NCI-H2029 treated with DMSO at 0.1 percent for 48 hours (cell line): ENCODE data around the gene ZNF467.

Source experiments
- DNase-seq: peaks from one replicate; lab custom pipeline; 2025; lab: John Stamatoyannopoulos, UW

The ZNF467 gene, protein sequence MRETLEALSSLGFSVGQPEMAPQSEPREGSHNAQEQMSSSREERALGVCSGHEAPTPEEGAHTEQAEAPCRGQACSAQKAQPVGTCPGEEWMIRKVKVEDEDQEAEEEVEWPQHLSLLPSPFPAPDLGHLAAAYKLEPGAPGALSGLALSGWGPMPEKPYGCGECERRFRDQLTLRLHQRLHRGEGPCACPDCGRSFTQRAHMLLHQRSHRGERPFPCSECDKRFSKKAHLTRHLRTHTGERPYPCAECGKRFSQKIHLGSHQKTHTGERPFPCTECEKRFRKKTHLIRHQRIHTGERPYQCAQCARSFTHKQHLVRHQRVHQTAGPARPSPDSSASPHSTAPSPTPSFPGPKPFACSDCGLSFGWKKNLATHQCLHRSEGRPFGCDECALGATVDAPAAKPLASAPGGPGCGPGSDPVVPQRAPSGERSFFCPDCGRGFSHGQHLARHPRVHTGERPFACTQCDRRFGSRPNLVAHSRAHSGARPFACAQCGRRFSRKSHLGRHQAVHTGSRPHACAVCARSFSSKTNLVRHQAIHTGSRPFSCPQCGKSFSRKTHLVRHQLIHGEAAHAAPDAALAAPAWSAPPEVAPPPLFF

DNA sequence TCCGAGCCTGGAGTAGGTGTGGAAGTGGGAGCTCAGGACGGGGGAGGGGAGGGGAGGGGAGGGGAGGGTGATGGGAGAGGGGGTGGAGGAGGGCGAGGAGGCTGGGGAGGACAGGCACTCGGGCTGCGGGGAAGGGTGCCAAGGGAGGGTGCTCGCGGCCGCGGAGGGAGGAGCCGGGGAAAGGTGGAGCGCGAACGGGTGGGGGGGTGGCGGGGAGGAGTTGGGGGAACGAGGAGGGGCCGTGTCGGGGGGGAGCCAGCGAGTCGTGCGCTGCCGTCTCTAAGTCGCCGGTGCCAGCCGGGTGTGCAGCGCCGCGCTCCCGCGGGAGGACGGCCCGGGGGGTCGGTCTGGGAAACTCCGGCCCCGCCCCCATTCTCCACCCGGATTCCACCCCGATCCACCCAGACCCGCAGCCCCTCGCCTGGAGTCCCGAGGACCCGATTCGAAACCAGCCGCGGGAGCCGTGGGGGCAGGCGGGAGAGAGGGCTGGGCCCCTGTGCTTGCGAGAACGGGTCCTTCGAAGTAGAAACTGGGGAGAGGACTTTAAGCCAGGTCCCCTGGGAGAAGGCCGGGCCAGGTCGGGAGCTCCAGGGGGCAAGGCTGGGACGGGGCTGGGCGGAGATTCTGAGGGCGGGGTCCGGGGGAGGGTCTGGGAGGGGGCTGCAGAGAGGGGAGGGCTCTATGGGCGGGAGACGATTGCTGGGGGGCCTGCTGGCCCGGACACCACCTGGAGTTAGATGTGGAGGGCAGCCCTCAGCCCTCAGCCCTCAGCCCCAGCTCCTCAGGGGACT is at the start of gene ZNF467:
Gene ZNF467 (minus strand): TSS at position 143 of the 791 bp plus-strand sequence. CDS start 2,556 bp downstream, outside the sequence.
- peak; percentile 7 for DNase-seq

DNA sequence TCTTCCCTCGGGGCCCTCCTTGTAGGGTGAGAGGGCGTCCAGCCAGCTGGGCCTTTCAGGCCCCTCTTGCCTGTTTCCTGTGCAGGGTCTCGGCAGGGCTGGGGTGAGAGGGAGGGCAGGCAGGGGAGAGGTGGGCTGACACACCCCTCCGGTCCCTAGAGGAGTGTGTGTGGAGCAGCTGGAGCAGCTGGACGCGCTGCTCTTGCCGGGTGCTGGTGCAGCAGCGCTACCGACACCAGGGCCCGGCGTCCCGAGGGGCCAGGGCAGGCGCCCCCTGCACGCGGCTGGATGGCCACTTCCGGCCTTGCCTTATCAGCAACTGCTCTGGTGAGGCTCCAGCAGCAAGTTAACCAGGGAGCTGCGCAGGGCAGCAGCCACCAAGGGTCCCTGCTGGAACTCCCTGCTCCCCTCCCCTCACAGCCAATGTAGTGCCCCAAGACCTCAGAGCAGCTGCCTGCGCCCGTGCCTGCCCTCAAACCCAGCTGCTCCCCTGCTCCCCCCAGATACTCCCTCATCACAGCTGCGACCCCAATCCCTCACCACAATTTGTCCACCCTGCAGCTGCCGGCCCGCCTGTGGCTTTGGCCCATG is 49.1 kb upstream of the ZNF467 start:
- DNase-seq: no peak

DNA sequence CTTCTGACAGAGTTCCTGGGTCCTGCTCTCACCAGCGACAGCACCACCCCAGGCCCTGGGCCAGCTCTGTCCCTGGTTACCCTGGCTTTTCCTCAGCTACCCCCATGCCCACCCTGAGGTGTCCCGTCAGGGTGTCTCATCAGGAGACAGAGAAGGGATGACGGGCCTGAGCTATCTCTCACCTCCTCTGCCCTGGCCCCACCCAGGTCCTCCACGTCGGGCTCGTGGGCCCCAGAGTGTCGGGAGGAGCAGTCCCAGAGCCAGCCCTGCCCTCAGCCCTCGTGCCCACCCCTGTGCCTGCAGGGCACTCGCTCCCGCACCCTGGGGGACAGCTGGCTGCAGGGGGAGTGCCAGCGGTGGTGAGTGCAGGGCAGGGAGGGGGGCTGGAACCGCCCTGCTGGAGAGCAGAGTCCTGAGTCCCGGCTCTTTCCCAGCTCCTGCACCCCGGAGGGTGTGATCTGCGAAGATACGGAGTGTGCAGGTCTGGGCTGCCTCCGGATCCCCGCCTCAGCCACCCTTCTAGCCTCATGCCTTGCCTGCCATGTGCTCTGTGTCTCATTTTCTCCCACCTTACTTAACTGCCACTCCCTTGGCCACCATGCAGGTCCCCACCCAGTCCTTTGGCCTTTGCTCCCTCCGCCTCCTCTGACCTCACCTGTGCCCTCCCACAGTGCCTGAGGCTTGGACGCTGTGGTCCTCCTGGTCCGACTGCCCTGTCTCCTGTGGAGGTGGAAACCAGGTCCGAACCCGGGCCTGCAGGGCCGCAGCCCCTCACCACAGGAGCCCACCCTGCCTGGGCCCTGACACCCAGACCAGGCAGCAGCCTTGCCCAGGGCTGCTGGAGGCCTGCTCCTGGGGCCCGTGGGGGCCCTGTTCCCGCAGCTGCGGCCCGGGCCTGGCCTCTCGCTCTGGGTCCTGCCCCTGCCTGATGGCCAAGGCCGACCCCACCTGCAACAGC is 48.1 kb upstream of the ZNF467 start:
- DNase-seq: no peak

DNA sequence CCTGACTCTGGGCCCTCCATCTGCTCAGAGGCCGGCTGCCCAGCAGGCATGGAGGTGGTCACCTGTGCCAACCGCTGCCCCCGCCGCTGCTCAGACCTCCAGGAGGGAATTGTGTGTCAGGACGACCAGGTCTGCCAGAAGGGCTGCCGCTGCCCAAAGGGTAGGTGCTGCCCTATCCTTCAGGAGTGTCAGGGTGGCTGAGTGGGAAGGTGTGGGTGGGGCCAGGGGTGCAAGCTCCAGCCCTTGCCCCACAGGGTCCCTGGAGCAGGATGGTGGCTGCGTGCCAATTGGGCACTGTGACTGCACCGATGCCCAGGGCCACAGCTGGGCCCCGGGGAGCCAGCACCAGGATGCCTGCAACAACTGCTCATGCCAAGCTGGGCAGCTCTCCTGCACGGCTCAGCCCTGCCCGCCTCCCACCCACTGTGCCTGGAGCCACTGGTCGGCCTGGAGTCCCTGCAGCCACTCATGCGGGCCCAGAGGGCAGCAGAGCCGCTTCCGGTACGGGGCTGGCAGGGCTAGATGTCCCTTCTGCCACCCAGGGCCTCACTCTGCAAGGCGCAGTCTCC is 47.3 kb upstream of the ZNF467 start:
- no peak for DNase-seq

DNA sequence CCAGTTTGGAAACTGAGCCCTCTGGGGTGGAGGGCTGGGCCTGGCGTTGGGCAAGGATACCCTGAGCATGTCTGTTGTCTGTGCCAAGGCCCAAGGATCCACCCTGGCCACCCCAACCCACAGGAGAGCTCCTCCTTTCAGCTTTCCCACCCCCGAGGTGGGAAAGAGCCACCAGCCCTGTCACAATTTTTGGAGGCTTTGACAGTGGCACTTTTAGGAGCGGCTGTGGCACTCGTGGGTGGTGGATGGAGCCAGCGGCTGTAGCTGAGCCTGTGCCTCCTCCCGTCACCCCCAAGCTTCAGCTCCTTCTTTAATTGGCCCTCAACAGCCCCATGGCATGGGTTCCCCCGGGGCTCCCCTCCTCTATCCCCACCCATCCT is 46.6 kb upstream of the ZNF467 start:
- DNase-seq: no peak

DNA sequence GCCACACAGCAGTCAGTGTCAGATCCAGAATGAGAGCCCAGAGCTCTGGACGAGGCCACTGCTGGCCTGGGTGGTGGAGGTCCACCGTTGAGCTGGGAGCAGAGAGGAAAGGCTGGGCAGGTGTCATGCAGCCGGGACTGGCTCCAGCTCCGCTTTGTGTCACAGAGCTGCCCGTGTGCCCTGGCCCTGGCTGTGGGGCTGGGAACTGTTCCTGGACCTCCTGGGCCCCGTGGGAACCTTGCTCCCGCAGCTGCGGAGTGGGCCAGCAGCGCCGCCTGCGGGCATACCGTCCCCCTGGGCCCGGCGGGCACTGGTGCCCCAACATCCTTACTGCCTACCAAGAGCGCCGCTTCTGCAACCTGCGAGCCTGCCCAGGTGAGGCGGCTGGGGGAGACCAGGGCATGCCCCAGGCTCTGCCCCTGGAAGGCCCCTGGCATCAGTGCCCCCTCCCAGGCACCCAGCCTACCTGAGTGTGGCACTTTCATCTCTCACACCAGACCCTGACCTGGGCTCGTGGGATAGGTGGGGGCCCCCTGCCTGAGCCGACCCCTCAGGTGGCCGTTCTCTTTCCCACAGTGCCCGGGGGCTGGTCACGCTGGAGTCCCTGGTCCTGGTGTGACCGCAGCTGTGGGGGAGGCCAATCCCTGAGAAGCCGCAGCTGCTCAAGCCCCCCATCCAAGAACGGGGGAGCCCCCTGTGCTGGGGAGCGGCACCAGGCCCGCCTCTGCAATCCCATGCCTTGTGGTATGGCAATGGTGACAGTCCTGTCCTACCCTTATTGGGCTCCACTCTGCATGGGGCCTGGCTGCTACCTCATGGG is 46.0 kb upstream of the ZNF467 start:
- no peak for DNase-seq

DNA sequence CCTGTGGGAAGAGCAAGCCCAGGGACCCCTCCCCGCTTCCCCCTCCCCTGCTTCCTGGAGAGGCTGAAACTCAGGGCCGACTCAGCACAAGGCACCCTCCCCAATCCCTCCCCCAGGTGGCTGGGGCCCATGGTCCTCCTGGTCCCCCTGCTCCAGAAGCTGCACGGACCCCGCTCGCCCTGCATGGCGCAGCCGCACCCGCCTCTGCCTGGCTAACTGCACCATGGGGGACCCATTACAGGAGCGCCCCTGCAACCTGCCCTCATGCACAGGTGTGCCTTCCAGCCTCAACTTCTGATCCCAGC is 45.1 kb upstream of the ZNF467 start:
- DNase-seq: no peak

DNA sequence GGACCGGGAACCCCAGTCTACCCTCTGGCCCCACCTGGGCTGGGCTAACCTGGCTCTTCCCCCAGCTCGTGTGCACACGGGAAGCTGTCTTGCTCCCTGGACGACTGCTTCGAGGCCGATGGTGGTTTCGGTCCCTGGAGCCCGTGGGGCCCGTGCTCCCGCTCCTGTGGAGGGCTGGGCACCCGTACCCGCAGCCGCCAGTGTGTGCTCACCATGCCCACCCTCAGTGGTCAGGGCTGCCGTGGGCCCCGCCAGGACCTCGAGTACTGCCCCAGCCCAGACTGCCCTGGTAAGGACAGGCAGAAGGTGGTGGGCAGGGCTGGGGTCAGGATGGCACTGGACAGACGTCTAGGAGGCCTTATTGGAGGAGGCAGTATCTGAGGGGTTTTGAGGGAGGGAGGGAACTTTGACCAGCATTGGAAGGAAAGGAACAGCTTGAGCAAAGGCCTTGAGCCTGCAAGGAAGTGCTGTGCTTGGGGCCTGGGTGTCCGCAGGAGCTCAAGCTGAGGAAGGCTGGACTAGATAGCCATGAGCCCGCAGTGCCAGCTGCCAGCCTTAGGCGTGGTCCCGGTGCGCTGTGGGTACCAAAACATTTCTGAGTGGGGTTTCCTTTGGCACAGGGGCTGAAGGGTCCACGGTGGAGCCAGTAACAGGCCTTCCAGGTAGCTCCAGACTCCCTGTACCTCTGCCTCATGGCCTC is 44.6 kb upstream of the ZNF467 start:
- no peak for DNase-seq

DNA sequence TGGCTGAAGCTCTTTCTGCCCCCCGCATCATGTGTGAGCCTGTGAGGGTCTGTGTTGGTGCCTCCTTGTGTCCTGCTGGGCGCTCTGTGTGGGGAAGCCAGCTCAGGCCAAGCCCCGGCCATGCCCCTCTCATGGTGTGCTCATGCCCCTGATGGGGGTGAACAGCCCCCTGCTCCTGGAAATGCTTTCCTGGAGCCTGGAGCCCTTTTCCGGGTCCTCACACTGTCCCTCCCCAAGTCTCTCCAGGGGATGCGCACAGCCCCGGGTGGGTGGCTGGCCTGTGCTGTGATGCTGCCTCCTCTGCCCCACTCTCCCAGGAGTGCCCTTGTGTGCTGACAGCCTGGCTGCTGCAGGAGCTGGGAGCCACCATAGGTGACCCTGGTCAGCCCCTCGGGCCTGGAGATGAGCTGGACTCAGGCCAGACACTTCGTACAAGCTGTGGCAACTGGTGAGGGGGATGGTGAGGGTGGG is 43.9 kb upstream of the ZNF467 start:
- DNase-seq: no peak

DNA sequence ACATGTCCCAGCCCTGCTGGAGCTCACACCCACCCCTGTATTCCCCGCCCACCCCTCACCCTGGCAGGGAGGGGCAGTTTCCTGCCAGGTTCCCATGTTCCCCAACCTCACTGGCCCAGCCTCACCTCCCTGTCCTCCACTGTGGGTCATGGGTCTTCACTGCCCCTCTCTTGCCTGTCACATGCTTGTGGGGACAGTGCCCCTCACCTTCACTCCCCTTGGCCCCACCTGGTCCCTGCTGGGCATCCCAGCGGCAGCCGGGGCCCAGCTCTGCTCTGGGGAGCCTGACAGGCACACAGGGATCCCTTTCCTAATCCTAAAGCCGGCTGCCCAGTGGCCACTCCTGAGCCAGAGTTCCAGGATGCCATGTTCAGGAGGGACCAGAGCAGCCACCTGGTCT is 43.4 kb upstream of the ZNF467 start:
- DNase-seq: no peak

DNA sequence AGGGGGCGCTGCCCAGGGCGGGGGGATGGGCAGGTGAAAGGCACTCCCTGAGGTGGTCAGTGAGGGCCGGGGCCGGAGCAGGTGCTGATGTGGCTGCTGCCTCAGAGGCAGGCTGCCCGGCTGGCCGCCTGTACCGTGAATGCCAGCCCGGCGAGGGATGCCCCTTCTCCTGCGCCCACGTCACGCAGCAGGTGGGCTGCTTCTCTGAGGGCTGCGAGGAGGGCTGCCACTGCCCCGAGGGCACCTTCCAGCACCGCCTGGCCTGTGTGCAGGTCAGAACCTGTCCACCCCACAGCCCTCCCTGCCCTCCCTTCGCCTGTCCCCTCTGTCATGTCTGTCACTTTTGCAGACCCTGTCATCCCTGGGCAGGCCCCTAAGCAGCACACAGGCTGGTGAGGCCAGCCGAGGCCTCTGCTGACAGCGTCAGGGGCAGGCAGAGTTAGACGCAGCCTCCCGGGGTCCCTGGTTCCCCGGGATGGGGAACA is 42.9 kb upstream of the ZNF467 start:
- DNase-seq: no peak

DNA sequence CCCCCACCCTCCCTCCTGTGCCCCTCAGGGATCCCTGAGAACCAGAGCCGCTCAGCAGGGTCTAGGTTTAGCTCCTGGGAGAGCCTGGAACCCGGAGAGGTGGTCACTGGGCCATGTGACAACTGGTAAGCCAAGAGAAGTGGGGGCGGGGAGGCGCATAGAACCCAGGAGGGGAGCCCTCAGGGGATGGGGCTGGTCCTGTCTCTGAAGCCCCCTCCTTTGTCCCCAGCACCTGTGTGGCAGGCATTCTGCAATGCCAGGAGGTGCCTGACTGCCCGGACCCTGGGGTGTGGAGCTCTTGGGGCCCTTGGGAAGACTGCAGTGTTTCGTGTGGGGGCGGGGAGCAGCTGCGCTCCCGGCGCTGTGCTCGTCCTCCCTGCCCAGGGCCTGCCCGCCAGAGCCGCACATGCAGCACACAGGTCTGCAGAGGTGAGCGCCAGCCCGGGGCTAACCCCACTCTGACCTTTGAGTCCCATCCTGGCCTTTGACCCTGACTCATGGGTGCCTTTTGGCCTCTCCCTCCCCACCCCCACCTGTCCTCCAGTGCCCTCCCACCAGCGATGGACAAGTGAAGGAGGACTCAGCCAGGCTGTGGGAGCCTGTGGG is 42.4 kb upstream of the ZNF467 start:
- no peak for DNase-seq

DNA sequence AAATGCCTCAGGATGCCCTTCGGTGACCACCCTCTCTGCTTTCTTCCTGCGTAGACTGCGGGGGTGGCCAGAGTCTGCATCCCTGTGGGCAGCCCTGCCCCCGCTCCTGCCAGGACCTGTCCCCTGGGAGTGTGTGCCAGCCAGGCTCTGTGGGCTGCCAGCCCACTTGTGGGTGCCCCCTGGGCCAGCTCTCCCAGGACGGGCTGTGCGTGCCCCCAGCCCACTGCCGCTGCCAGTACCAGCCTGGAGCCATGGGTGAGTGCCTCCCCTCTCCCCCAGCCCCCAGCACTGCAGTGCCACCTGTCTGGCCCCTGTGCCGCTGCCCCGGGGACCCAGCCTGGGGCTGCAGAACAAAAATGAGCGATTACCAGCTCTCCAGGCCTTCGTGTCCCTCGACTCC is 41.7 kb upstream of the ZNF467 start:
- no peak for DNase-seq

DNA sequence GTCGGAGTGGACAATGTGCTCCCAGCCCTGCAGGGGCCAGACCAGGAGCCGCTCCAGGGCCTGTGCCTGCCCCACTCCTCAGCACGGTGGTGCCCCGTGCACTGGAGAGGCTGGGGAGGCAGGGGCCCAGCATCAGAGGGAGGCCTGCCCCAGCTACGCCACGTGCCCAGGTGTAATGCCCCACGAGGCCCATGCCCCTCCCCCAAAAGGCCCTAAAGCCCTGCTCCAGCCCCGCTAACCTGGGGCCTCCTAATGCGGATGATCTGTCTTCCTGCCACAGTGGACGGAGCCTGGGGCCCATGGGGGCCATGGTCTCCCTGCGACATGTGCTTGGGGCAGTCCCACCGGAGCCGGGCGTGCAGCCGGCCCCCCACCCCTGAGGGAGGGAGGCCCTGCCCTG is 41.1 kb upstream of the ZNF467 start:
- no peak for DNase-seq

DNA sequence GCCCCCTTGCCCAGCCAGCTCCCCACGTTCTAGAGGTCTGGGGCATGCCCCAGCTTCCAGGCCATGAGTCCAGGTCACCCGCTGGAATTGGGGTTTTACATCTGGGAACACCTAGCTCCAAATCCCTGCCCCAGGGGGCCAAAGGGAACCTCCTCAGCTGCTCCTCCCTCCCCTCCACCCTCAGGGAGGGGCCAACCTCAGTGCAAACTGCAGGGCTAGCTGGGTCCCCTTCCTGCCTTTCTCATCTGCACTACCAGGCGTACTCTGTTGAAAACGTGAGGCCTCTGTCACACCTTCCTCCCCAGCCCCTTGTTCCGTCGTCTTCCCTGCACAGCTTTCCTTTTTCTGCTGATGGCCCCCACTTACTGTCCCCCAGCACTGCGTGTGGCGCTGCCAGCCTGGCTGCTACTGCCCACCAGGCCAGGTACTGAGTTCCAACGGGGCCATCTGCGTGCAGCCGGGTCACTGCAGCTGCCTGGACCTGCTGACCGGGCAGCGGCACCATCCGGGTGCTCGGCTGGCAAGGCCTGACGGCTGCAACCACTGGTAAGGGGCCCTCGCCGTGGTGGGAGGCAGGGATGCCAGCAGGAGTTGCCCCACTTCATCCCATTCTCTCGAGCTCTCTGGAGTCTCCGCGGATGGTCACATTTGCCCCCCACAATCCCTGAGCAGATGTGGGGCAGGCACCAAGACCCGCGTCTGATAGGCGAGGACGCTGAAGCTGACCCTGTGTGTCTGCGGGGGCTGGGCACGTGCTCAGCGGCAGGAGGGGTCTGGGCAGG is 40.1 kb upstream of the ZNF467 start:
- DNase-seq: no peak

DNA sequence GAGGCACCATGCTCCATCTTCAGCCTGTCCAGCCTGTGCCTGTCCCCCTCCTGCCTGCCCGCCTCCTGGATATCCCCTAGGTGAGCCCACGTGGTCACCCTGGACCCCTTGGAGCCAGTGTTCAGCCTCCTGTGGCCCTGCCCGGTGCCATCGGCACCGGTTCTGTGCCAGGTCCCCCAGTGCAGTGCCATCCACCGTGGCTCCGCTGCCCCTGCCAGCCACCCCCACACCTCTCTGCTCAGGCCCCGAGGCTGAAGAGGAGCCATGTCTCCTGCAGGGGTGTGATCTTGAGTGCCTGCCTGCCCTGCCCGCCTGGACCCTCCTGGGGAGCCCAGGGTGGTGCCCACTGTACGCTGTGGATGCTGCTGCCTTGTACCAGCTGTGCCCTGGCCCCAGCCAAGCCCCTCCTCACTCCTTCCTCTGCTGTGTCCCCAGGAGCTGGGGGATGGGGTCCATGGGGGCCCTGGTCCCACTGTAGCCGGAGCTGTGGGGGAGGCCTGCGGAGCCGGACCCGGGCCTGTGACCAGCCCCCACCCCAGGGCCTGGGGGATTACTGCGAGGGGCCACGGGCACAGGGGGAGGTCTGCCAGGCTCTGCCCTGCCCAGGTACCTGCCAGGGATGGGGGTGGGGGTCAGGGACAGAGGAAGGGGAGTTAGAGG is 38.6 kb upstream of the ZNF467 start:
- no peak for DNase-seq

DNA sequence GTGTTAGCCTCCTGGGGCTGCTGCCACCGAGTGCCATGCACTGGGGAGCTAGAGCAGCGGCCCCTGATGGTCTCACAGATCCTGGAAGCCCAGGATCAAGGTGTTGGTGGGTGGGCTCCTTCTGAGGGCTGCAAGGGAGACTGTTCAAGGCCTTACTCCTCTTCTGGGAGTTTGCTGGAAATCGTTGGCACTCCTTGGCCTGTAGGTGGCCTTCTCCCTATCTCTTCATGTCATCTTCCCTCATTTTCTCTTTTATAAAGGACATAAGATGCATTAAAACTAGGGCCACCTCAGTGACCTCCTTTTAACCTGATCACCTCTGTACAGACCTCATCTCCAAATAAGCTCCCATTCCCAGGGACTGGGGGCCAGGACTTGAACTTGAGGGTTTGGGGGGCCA is 37.8 kb upstream of the ZNF467 start:
- no peak for DNase-seq

DNA sequence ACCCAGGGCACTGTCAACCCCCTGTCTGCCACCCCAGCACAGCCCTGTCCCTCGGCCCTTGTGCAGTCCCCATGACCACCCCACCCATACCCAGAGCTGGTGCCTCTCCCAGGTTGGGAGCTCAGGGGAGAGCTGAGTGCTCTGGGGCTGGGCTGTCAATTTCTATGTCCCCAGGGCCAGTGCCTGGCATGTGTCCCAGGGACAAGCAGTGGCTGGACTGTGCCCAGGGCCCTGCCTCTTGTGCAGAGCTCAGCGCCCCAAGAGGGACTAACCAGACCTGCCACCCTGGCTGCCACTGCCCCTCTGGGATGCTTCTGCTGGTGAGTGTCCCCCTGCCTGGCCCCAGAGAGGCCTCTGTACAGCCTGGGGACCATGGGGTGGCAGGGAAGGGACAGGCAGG is 35.8 kb upstream of the ZNF467 start:
- DNase-seq: no peak
